Gastrocnemius medialis (tissue), 4 donors: Measurements from ENCODE around the gene KLHL7.

Experiments
- CTCF ChIP-seq, 5 experiments: fragments of 450-650 bp in 3 of 5; fragments of 200-600 bp in 2 of 5; sonication (generic) in 2 of 5; IDR thresholded peaks in 4 of 5; conservative IDR thresholded peaks in 1 of 5; 1 replicate in 4 of 5; 2 replicates in 1 of 5; pipeline ENCODE4 v1.5.1; 2016 to 2019; ENCODE audit warnings: antibody characterized with exemption in 5 of 5, mild to moderate bottlenecking in 3 of 5, moderate library complexity in 3 of 5
- POLR2A ChIP-seq, 2 donors: fragments of 450-650 bp; IDR thresholded peaks; one replicate each; pipeline ENCODE4 v1.6.1; 2017; ENCODE audit warnings: antibody characterized with exemption in 2 of 2, mild to moderate bottlenecking in 2 of 2, moderate library complexity in 2 of 2

GRCh38 chr7:23208316-23208715 is 102.7 kb downstream of the KLHL7 start:
- no peak for TF ChIP-seq CTCF (IDR thresholded peaks at IDR 0.05 in 4 of 5, conservative IDR thresholded peaks at IDR 0.05 in 1 of 5)
- no peak for TF ChIP-seq POLR2A (IDR thresholded peaks at IDR 0.05)
